HepG2 (cell line): ENCODE results near the gene TNNI3. TPM values are rescaled to one million over a fixed set of nuclear protein-coding genes. Genes with fewer than 3 reads are reported as not detected.

Experiments used
- ATAC-seq: fragments of 200-7000 bp; cut with Tn5 transposase; 3 replicates; pipeline ENCODE4 v1.9.1; 2020; ENCODE audit warnings: mild to moderate bottlenecking, moderate library complexity
- BruUV-seq: library from RNA; stranded (reverse); fragments of 400-500 nt; replicated peaks from 2 replicates; lab custom pipeline; 2021; lab: Mats Ljungman, UMichigan
- CTCF ChIA-PET: fragments of 300-600 bp; formaldehyde crosslinking; extraction: SDS; loops from one replicate; lab custom pipeline; 2021; ENCODE audit warnings: low total read pairs, inconsistent platforms, low intra/inter-chr PET ratio; lab: Yijun Ruan, JAX
- POLR2A ChIA-PET: fragments of 350-600 bp; sonication (Branson Sonifier 250); formaldehyde crosslinking; loops from one replicate; lab custom pipeline; 2020; ENCODE audit warnings: antibody characterized with exemption, inconsistent platforms; lab: Yijun Ruan, JAX
- DNase-seq: peaks from one replicate; pipeline ENCODE4 v3.0.0-alpha.2; 2015; ENCODE audit warnings: low spot score
- FAIRE-seq: peaks from 3 replicates; lab custom pipeline; 2011; peaks lifted over from hg19 to GRCh38; lab: Jason Lieb, UNC
- H2AFZ ChIP-seq: one replicate; pipeline ENCODE4 v1.6.1; 2011; ENCODE audit warnings: low read length, inconsistent platforms
- H3K27ac ChIP-seq: fragments of 300-600 bp; 3 replicates; pipeline ENCODE4 v1.8.0; 2011; ENCODE audit warnings: mixed run types, mild to moderate bottlenecking, mixed read lengths, low read length, inconsistent platforms; ENCODE audit not compliant: insufficient read depth; ENCODE audit errors: extremely low read length
- H3K27me3 ChIP-seq, 2 experiments: fragments of 200-600 bp in 1 of 2; 2 replicates in 1 of 2; 3 replicates in 1 of 2; pipeline versions ENCODE4 v1.6.0 to v1.8.0; 2011; ENCODE audit warnings: low read length in 2 of 2, mild to moderate bottlenecking in 2 of 2, moderate library complexity in 2 of 2, inconsistent platforms in 1 of 2; ENCODE audit not compliant: insufficient read depth in 2 of 2, control insufficient read depth in 1 of 2
- H3K36me3 ChIP-seq, 2 experiments: fragments of 200-600 bp in 1 of 2; replicated peaks in 1 of 2; 2 replicates in 1 of 2; 3 replicates in 1 of 2; pipeline versions ENCODE4 v1.5.1 to v1.8.0; 2011; ENCODE audit warnings: low read length in 2 of 2, inconsistent platforms in 1 of 2; ENCODE audit not compliant: insufficient read depth in 2 of 2, control insufficient read depth in 1 of 2
- H3K4me1 ChIP-seq: 2 replicates; pipeline ENCODE4 v1.5.1; 2012; ENCODE audit warnings: low read length, inconsistent platforms; ENCODE audit not compliant: insufficient read depth
- H3K4me2 ChIP-seq: 2 replicates; pipeline ENCODE4 v1.6.0; 2011; ENCODE audit warnings: low read depth, low read length, inconsistent platforms
- H3K4me3 ChIP-seq, 3 experiments: fragments of 200-600 bp in 1 of 3; sonication (generic), shearing (Covaris generic) in 1 of 3; replicated peaks in 1 of 3; 2 replicates each; pipeline ENCODE4 v1.5.1; 2011 to 2016; ENCODE audit warnings: low read length in 3 of 3, inconsistent platforms in 2 of 3, low read depth in 2 of 3, mild to moderate bottlenecking in 2 of 3, control low read depth in 1 of 3, mixed read lengths in 1 of 3; ENCODE audit not compliant: insufficient read depth in 1 of 3
- H3K79me2 ChIP-seq: one replicate; pipeline ENCODE4 v1.6.1; 2011; ENCODE audit warnings: low read length, inconsistent platforms; ENCODE audit not compliant: insufficient read depth
- H3K9ac ChIP-seq: 2 replicates; pipeline ENCODE4 v1.6.0; 2011; ENCODE audit warnings: mild to moderate bottlenecking, low read depth, low read length, inconsistent platforms; ENCODE audit not compliant: insufficient read depth
- H3K9me3 ChIP-seq: 2 replicates; pipeline ENCODE4 v1.5.1; 2012; ENCODE audit warnings: mild to moderate bottlenecking, low read length
- H4K20me1 ChIP-seq: 2 replicates; pipeline ENCODE4 v1.6.0; 2011; ENCODE audit warnings: inconsistent platforms, mild to moderate bottlenecking, low read length, moderate library complexity; ENCODE audit not compliant: insufficient read depth
- AGO2 ChIP-seq: fragments of 200-400 bp; formaldehyde crosslinking; optimal IDR thresholded peaks from 2 replicates; pipeline ENCODE3; 2017; ENCODE audit warnings: mild to moderate bottlenecking, low read depth, low read length, moderate library complexity
- RBM22 ChIP-seq: fragments of 200-400 bp; formaldehyde crosslinking; optimal IDR thresholded peaks from 2 replicates; pipeline ENCODE3; 2017; ENCODE audit warnings: mild to moderate bottlenecking, low read length, moderate library complexity
- STAT5B ChIP-seq: sonication (generic); formaldehyde crosslinking; IDR thresholded peaks from 2 replicates; pipeline ENCODE4 v1.4.0; 2020; ENCODE audit warnings: missing genetic modification reagents
- ZFP90 ChIP-seq: sonication (generic); formaldehyde crosslinking; IDR thresholded peaks from 2 replicates; pipeline ENCODE4 v1.8.0; 2022; ENCODE audit warnings: missing genetic modification reagents, mild to moderate bottlenecking, inconsistent platforms, borderline replicate concordance
- WGBS: methylation state at CpG from one replicate; pipeline ENCODE4 v1.1.6; 2017; ENCODE audit warnings: low lambda C conversion rate; 5-methylcytosine and 5-hydroxymethylcytosine counted together
- in situ Hi-C: cut with HindIII; loops from 2 replicates; pipeline ENCODE4 v1.10.0; 2017; ENCODE audit warnings: low pct_unique_long_range_greater_than_20kb; ENCODE audit not compliant: extremely low pct_ligation_motif_present
- intact Hi-C: fragments of 100-400 bp; cut with micrococcal nuclease; formaldehyde crosslinking; loops from one replicate; pipeline ENCODE4 v1.10.0; 2022; ENCODE audit not compliant: unreplicated experiment
- microRNA-seq: library from miRNA; unstranded; fragments of <30 nt; microRNA quantifications from one replicate; pipeline ENCODE4, GENCODE V29; 2020
- polyA plus RNA-seq, 8 experiments: library from polyadenylated mRNA; depleted of rRNA in 3 of 8; stranded (reverse) in 7 of 8; unstranded in 1 of 8; fragments of >200 nt; fragmentation: Illumina TruSeq in 4 of 8; extraction: Trizol in 4 of 8; gene quantifications; 2 replicates each; pipeline versions ENCODE4 v1.2.1 to v1.2.3, GENCODE V29; 2011 to 2016; ENCODE audit warnings: low read depth in 4 of 8, missing spikeins in 1 of 8, mixed read lengths in 1 of 8; ENCODE audit not compliant: insufficient read depth in 1 of 8
- small RNA-seq, 3 experiments: library from RNA; depleted of rRNA; stranded (forward); fragments of <200 nt; gene quantifications; one replicate each; pipeline ENCODE3, GENCODE V24; 2012; ENCODE audit warnings: low read depth in 2 of 3, low replicate concordance in 1 of 3; ENCODE audit not compliant: insufficient read length in 3 of 3, insufficient read depth in 2 of 3
- total RNA-seq, 5 experiments: library from RNA; depleted of rRNA; stranded (reverse); fragments of >200 nt; fragmentation: Illumina TruSeq; extraction: Trizol; gene quantifications; 2 replicates each; pipeline ENCODE4 v1.2.3, GENCODE V29; 2016; ENCODE audit warnings: low read depth in 1 of 5

Gene TNNI3
- total and polyA plus RNA-seq, 2 of the 13 experiments (the other 11 are each of a cell fraction or from before 2014, with no cell fraction given), result 3.5 to 3.7 TPM

GRCh38 chr19:55103190-55103589 is 54.3 kb downstream of the TNNI3 start:
- Histone ChIP-seq H2AFZ (no peak overlapping the region), H3K27me3 (no peaks in the 10 kb centered on the region), H3K9me3 (no peaks in the 10 kb centered on the region), H3K4me3 (no peak overlapping the region), H3K79me2 (no peaks in the 10 kb centered on the region), H3K4me2 (no peak overlapping the region), H3K9ac (no peak overlapping the region), H3K27ac (no peak overlapping the region), H3K4me1 (peaks cover 16% of the 10 kb centered on the region), H4K20me1 (0 out of 2 replicates have a peak, but pooled peaks cover 2% of the 10 kb centered on the region), H3K36me3 (peaks cover 0 to 4% of the 10 kb centered on the region in 2 experiments; a peak in 2 of 5 replicates)
- FAIRE-seq (no peak), ATAC-seq (no peak), DNase-seq (no peak)
- in situ Hi-C loops, result no loop called here
- ChIA-PET CTCF (no interaction called here), POLR2A (no interaction called here)
- peak; percentile 36 for TF ChIP-seq RBM22
- TF ChIP-seq ZFP90 (CRISPR knock-in tag), result peak; percentile 66; the same call in 1 of the 2 replicates
- TF ChIP-seq STAT5B (CRISPR knock-in tag), result no peak
- TF ChIP-seq AGO2, result peak; percentile 49
- intact Hi-C loops, result no loop called here
- WGBS, result 99% methylated on average over 3 of the region's 9 CpGs
- BruUV-seq, result no TSS peak

Small RNA genes lying within 50 kb of the gene (microRNA-seq; reads per million reads assigned to microRNA genes)
- gene MIR7975, result not detected

Small RNA genes lying within 50 kb of the gene (small RNA-seq; reads per million reads assigned to genes)
- gene MIR7975, result 0 reads per million in 3 experiments
- 0 reads per million in 3 experiments for gene RF01210

Other genes with a start within 250 kb of the TNNI3 start
- gene NLRP7, start 210.2 kb downstream of the TNNI3 start, total RNA-seq (2016; rRNA removed; fragmentation: Illumina TruSeq; extraction: Trizol), result not detected in 2 replicates
- not detected in 2 replicates for gene NLRP7, start 210.2 kb downstream of the TNNI3 start, polyA plus RNA-seq (2011; rRNA removed)
- gene NLRP2, start 191.4 kb downstream of the TNNI3 start, total RNA-seq (2016; rRNA removed; fragmentation: Illumina TruSeq; extraction: Trizol), result not detected in 2 replicates
- gene NLRP2, start 191.4 kb downstream of the TNNI3 start, polyA plus RNA-seq (2011; rRNA removed), result not detected in 2 replicates
- not detected in 2 replicates for gene GP6, start 119.5 kb downstream of the TNNI3 start, total RNA-seq (2016; rRNA removed; fragmentation: Illumina TruSeq; extraction: Trizol)
- gene GP6, start 119.5 kb downstream of the TNNI3 start, polyA plus RNA-seq (2011; rRNA removed), result 0.05 and 0.08 TPM in 2 replicates
- 19.1 and 21.5 TPM in 2 replicates for gene RDH13, start 94.6 kb downstream of the TNNI3 start, total RNA-seq (2016; rRNA removed; fragmentation: Illumina TruSeq; extraction: Trizol)
- 13.4 and 16.6 TPM in 2 replicates for gene RDH13, start 94.6 kb downstream of the TNNI3 start, polyA plus RNA-seq (2011; rRNA removed)
- 2.3 and 3.0 TPM in 2 replicates for gene EPS8L1, start 81.9 kb downstream of the TNNI3 start, total RNA-seq (2016; rRNA removed; fragmentation: Illumina TruSeq; extraction: Trizol)
- gene EPS8L1, start 81.9 kb downstream of the TNNI3 start, polyA plus RNA-seq (2011; rRNA removed), result 6.3 and 6.6 TPM in 2 replicates
- gene PPP1R12C, start 40.1 kb downstream of the TNNI3 start, total RNA-seq (2016; rRNA removed; fragmentation: Illumina TruSeq; extraction: Trizol), result 13.0 and 29.7 TPM in 2 replicates
- 30.3 and 40.4 TPM in 2 replicates for gene PPP1R12C, start 40.1 kb downstream of the TNNI3 start, polyA plus RNA-seq (2011; rRNA removed)
- gene TNNT1, start 8.5 kb downstream of the TNNI3 start, total RNA-seq (2016; rRNA removed; fragmentation: Illumina TruSeq; extraction: Trizol), result 1.3 and 1.4 TPM in 2 replicates
- 1.3 and 2.4 TPM in 2 replicates for gene TNNT1, start 8.5 kb downstream of the TNNI3 start, polyA plus RNA-seq (2011; rRNA removed)
- gene DNAAF3, start 8.9 kb upstream of the TNNI3 start, total RNA-seq (2016; rRNA removed; fragmentation: Illumina TruSeq; extraction: Trizol), result 0.40 and 0.41 TPM in 2 replicates
- gene DNAAF3, start 8.9 kb upstream of the TNNI3 start, polyA plus RNA-seq (2011; rRNA removed), result 0.30 and 0.33 TPM in 2 replicates
- gene SYT5, start 22.6 kb upstream of the TNNI3 start, total RNA-seq (2016; rRNA removed; fragmentation: Illumina TruSeq; extraction: Trizol), result not detected in 2 replicates
- gene SYT5, start 22.6 kb upstream of the TNNI3 start, polyA plus RNA-seq (2011; rRNA removed), result 0.04 TPM in 1 of 2 replicates, not detected in the other
- 9.9 and 14.7 TPM in 2 replicates for gene PTPRH, start 51.8 kb upstream of the TNNI3 start, total RNA-seq (2016; rRNA removed; fragmentation: Illumina TruSeq; extraction: Trizol)
- gene PTPRH, start 51.8 kb upstream of the TNNI3 start, polyA plus RNA-seq (2011; rRNA removed), result 125 and 166 TPM in 2 replicates
- 6.0 and 9.6 TPM in 2 replicates for gene TMEM86B, start 71.0 kb upstream of the TNNI3 start, total RNA-seq (2016; rRNA removed; fragmentation: Illumina TruSeq; extraction: Trizol)
- 7.7 and 10.7 TPM in 2 replicates for gene TMEM86B, start 71.0 kb upstream of the TNNI3 start, polyA plus RNA-seq (2011; rRNA removed)
- 23.0 and 25.8 TPM in 2 replicates for gene PPP6R1, start 101.3 kb upstream of the TNNI3 start, total RNA-seq (2016; rRNA removed; fragmentation: Illumina TruSeq; extraction: Trizol)
- 54.0 and 75.7 TPM in 2 replicates for gene PPP6R1, start 101.3 kb upstream of the TNNI3 start, polyA plus RNA-seq (2011; rRNA removed)
- 33.7 and 35.9 TPM in 2 replicates for gene HSPBP1, start 122.4 kb upstream of the TNNI3 start, total RNA-seq (2016; rRNA removed; fragmentation: Illumina TruSeq; extraction: Trizol)
- gene HSPBP1, start 122.4 kb upstream of the TNNI3 start, polyA plus RNA-seq (2011; rRNA removed), result 22.3 and 25.7 TPM in 2 replicates
- 0.18 TPM in 1 of 2 replicates, not detected in the other for gene BRSK1, start 126.3 kb upstream of the TNNI3 start, total RNA-seq (2016; rRNA removed; fragmentation: Illumina TruSeq; extraction: Trizol)
- gene BRSK1, start 126.3 kb upstream of the TNNI3 start, polyA plus RNA-seq (2011; rRNA removed), result 1.2 and 1.9 TPM in 2 replicates
- 0.74 and 1.3 TPM in 2 replicates for gene TMEM150B, start 167.6 kb upstream of the TNNI3 start, total RNA-seq (2016; rRNA removed; fragmentation: Illumina TruSeq; extraction: Trizol)
- 1.8 and 2.9 TPM in 2 replicates for gene TMEM150B, start 167.6 kb upstream of the TNNI3 start, polyA plus RNA-seq (2011; rRNA removed)
- 2.1 and 5.5 TPM in 2 replicates for gene KMT5C, start 182.1 kb upstream of the TNNI3 start, total RNA-seq (2016; rRNA removed; fragmentation: Illumina TruSeq; extraction: Trizol)
- gene KMT5C, start 182.1 kb upstream of the TNNI3 start, polyA plus RNA-seq (2011; rRNA removed), result 9.0 and 11.8 TPM in 2 replicates
- gene COX6B2, start 197.0 kb upstream of the TNNI3 start, total RNA-seq (2016; rRNA removed; fragmentation: Illumina TruSeq; extraction: Trizol), result not detected in 2 replicates
- gene COX6B2, start 197.0 kb upstream of the TNNI3 start, polyA plus RNA-seq (2011; rRNA removed), result 0.16 and 0.21 TPM in 2 replicates
- not detected in 2 replicates for gene GARIN5B, start 205.5 kb upstream of the TNNI3 start, total RNA-seq (2016; rRNA removed; fragmentation: Illumina TruSeq; extraction: Trizol)
- gene GARIN5B, start 205.5 kb upstream of the TNNI3 start, polyA plus RNA-seq (2011; rRNA removed), result 0.03 TPM in 1 of 2 replicates, not detected in the other
- gene IL11, start 212.7 kb upstream of the TNNI3 start, total RNA-seq (2016; rRNA removed; fragmentation: Illumina TruSeq; extraction: Trizol), result 2.9 and 3.0 TPM in 2 replicates
- 2.5 and 4.5 TPM in 2 replicates for gene IL11, start 212.7 kb upstream of the TNNI3 start, polyA plus RNA-seq (2011; rRNA removed)
- gene TMEM190, start 219.1 kb upstream of the TNNI3 start, total RNA-seq (2016; rRNA removed; fragmentation: Illumina TruSeq; extraction: Trizol), result 0.35 TPM in 1 of 2 replicates, not detected in the other
- 0.83 and 1.6 TPM in 2 replicates for gene TMEM190, start 219.1 kb upstream of the TNNI3 start, polyA plus RNA-seq (2011; rRNA removed)
- gene TMEM238, start 226.6 kb upstream of the TNNI3 start, total RNA-seq (2016; rRNA removed; fragmentation: Illumina TruSeq; extraction: Trizol), result not detected in 2 replicates
- gene TMEM238, start 226.6 kb upstream of the TNNI3 start, polyA plus RNA-seq (2011; rRNA removed), result not detected in 2 replicates
- gene RPL28, start 228.2 kb upstream of the TNNI3 start, total RNA-seq (2016; rRNA removed; fragmentation: Illumina TruSeq; extraction: Trizol), result 105 and 149 TPM in 2 replicates
- 420 and 501 TPM in 2 replicates for gene RPL28, start 228.2 kb upstream of the TNNI3 start, polyA plus RNA-seq (2011; rRNA removed)